Measurements from ENCODE around the gene CYP8B1.

CYP8B1 gene

DNA sequence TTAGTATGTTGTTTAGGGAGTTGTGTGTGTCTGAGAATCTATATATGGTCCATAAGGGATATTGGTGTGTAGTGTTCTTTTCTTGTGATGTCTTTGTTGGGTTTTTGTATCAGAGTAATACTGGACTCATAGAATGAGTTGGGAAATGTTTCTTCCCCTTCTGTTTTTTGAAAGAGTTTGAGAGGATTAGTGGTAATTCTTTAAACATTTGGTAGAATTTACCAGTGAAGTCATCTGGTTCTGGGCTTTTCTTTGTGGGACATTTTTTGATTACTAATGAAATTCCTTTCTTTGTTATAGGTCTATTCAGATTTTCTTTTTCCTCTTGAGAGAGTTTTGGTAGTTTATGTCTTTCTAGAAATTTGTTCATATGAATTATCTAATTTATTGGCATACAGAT lies 49.5 kb downstream of the CYP8B1 start:
- DNase-seq (ENCODE audit: low spot score) = no peak

DNA sequence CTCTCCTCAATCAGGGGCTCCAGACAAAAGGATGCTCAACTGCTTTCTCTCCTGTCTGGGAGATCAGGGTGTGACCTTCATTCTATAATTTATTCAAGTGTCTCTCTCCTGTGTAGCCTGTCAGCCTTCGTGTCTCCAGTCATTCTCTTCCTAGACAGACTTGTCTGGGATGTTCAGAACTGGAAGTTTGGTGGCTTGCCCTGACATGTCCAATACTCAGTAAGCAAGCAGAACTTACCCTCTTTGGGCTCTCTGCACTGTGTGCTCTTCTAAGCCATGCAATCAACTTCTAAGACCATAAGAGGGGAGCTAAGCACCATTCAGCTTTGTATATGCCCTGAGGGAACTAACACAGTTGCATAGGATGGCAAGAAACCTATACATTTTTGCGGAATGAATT lies 52.3 kb downstream of the CYP8B1 start:
- no peak for DNase-seq (ENCODE audit: low spot score)

DNA sequence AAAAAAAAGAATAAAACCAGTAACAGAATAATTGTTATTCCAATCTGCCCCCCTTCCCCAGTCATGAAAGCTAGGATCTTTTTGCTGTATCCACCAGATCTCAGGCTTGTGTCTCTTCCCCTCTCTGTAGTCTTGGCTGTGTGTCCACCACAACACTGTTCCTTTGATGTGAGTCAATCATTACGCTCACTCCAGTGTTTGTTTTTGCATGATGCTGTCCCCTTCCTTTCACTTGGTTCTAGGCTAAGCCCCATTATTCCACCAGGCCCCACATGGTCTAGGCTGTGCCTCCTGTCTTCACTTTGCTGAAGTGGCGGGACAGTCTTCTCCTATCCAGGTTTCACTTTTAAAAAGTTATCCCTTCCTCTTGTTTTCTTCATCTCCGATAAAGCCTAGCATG lies 52.9 kb downstream of the CYP8B1 start:
- DNase-seq (ENCODE audit: low spot score) = no peak
